Panc1 (cell line): ENCODE results near the gene NDUFV2. TPM values are rescaled to one million over a fixed set of nuclear protein-coding genes. Genes with fewer than 3 reads are reported as not detected.

Experiments
- ATAC-seq: fragments of 200-7000 bp; cut with Tn5 transposase; 2 replicates; pipeline ENCODE4 v1.9.1; 2020; ENCODE audit warnings: mild to moderate bottlenecking, moderate library complexity
- BruUV-seq: library from RNA; stranded (reverse); fragments of 400-500 nt; replicated peaks from 2 replicates; lab custom pipeline; 2021; lab: Mats Ljungman, UMichigan
- CTCF ChIA-PET: fragments of 300-600 bp; sonication (Branson Sonifier 250); formaldehyde crosslinking; loops from one replicate; lab custom pipeline; 2022; ENCODE audit warnings: antibody characterized with exemption; lab: Charles Lee
- POLR2A ChIA-PET: fragments of 300-600 bp; sonication (Branson Sonifier 250); formaldehyde crosslinking; loops from one replicate; lab custom pipeline; 2022; ENCODE audit warnings: antibody characterized with exemption; lab: Charles Lee
- DNase-seq: peaks from one replicate; pipeline ENCODE4 v3.0.0-alpha.2; 2010; ENCODE audit warnings: low read depth, low spot score
- H3K27ac ChIP-seq: 2 replicates; pipeline ENCODE4 v1.5.1; 2011; ENCODE audit warnings: mild to moderate bottlenecking, low read length, inconsistent platforms
- H3K27me3 ChIP-seq: fragments of 200-500 bp; sonication (Bioruptor generic); 2 replicates; pipeline ENCODE4 v1.6.0; 2014; ENCODE audit warnings: low read length, inconsistent platforms; ENCODE audit not compliant: control insufficient read depth, insufficient read depth
- H3K36me3 ChIP-seq: fragments of 200-500 bp; sonication (Bioruptor generic); 2 replicates; pipeline ENCODE4 v1.5.1; 2014; ENCODE audit warnings: inconsistent platforms, mild to moderate bottlenecking, low read length, moderate library complexity; ENCODE audit not compliant: control insufficient read depth, insufficient read depth
- H3K4me1 ChIP-seq: 2 replicates; pipeline ENCODE4 v1.5.1; 2011; ENCODE audit warnings: inconsistent platforms, mild to moderate bottlenecking, low read length, moderate library complexity; ENCODE audit not compliant: control insufficient read depth, insufficient read depth
- H3K4me3 ChIP-seq, 2 experiments: 2 replicates each; pipeline ENCODE4 v1.5.1; 2011 to 2012; ENCODE audit warnings: low read depth in 2 of 2, low read length in 2 of 2, mild to moderate bottlenecking in 2 of 2, inconsistent platforms in 1 of 2, moderate library complexity in 1 of 2
- H3K9me3 ChIP-seq: fragments of 200-500 bp; sonication (Bioruptor generic); 2 replicates; pipeline ENCODE4 v1.5.1; 2014; ENCODE audit warnings: low read depth, mild to moderate bottlenecking, inconsistent platforms, low read length, moderate library complexity; ENCODE audit not compliant: control insufficient read depth, insufficient read depth
- CTCF ChIP-seq: fragments of 450-650 bp; IDR thresholded peaks from 2 replicates; pipeline ENCODE4 v1.5.1; 2017; ENCODE audit warnings: mild to moderate bottlenecking
- POLR2AphosphoS5 ChIP-seq: IDR thresholded peaks from 2 replicates; pipeline ENCODE4 v1.6.1; 2012; ENCODE audit warnings: mild to moderate bottlenecking, low read depth, low read length, moderate library complexity
- REST ChIP-seq, 2 experiments: IDR thresholded peaks; 2 replicates each; pipeline ENCODE4 v1.6.1; 2011 to 2012; ENCODE audit warnings: low read depth in 2 of 2, control low read depth in 1 of 2, low read length in 1 of 2, mild to moderate bottlenecking in 1 of 2, moderate library complexity in 1 of 2; ENCODE audit not compliant: insufficient read depth in 1 of 2
- SIN3A ChIP-seq: IDR thresholded peaks from 2 replicates; pipeline ENCODE4 v1.6.1; 2012; ENCODE audit warnings: low read depth, mild to moderate bottlenecking, low read length, moderate library complexity, borderline replicate concordance; ENCODE audit not compliant: insufficient read depth
- TCF7L2 ChIP-seq: IDR thresholded peaks from 2 replicates; pipeline ENCODE4 v1.6.1; 2011; ENCODE audit warnings: mild to moderate bottlenecking, low read depth, low read length, inconsistent platforms
- in situ Hi-C: cut with HindIII; loops from 2 replicates; pipeline ENCODE4 v1.10.0; 2016; ENCODE audit warnings: low sequenced_read_pairs, low pct_unique_long_range_greater_than_20kb
- intact Hi-C: fragments of 100-400 bp; cut with micrococcal nuclease; formaldehyde crosslinking; loops from one replicate; pipeline ENCODE4 v1.10.0; 2022; ENCODE audit not compliant: unreplicated experiment
- total RNA-seq: library from RNA; stranded (reverse); gene quantifications from one replicate; pipeline ENCODE4 v1.2.1, GENCODE V29; 2021; ENCODE audit not compliant: unreplicated experiment

NDUFV2 gene
- total RNA-seq, 1 experiment from 2014 or later, result 157 TPM

GRCh38 chr18:9079818-9080528 lies 22.5 kb upstream of the NDUFV2 start:
- BruUV-seq, result no TSS peak
- no peaks in the 10 kb centered on the region for H3K27me3 ChIP-seq
- no peak overlapping the region for H3K4me3 ChIP-seq
- no peaks in the 10 kb centered on the region for H3K36me3 ChIP-seq
- DNase-seq (no peak), ATAC-seq (0 out of 2 replicates have a peak, but pooled peaks have one; percentile 48)
- no peak overlapping the region for H3K27ac ChIP-seq
- no peaks in the 10 kb centered on the region for H3K9me3 ChIP-seq
- H3K4me1 ChIP-seq, result no peaks in the 10 kb centered on the region
- intact Hi-C loops, result no loop called here
- ChIA-PET POLR2A (no interaction called here), CTCF (no interaction called here)
- TF ChIP-seq POLR2AphosphoS5, result no peak
- no peak for TF ChIP-seq CTCF
- no peak for TF ChIP-seq TCF7L2
- TF ChIP-seq REST (IDR thresholded peaks at IDR 0.05; ENCODE audit: insufficient read depth in 1 of 2, low read depth in 2 of 2, low read length in 1 of 2), result no peak
- no peak for TF ChIP-seq SIN3A
- in situ Hi-C loops, result no loop called here

- TF ChIP-seq REST (IDR thresholded peaks at IDR 0.05; ENCODE audit: insufficient read depth in 1 of 2, low read depth in 2 of 2, low read length in 1 of 2), result no peak
- no peak for TF ChIP-seq CTCF
- TF ChIP-seq TCF7L2, result no peak
- TF ChIP-seq POLR2AphosphoS5, result no peak
- no peak for TF ChIP-seq SIN3A
- DNase-seq (no peak), ATAC-seq (no peak)
- Histone ChIP-seq H3K36me3 (no peaks in the 10 kb centered on the region), H3K27ac (no peak overlapping the region), H3K27me3 (no peaks in the 10 kb centered on the region), H3K4me1 (no peaks in the 10 kb centered on the region), H3K4me3 (no peak overlapping the region), H3K9me3 (no peaks in the 10 kb centered on the region)
- ChIA-PET POLR2A (interaction anchor here (0.7 kb wide), 1 partner anchor 274 kb away, joined by 3 read pairs; no protein-coding TSS in a partner anchor), CTCF (no interaction called here)
- intact Hi-C loops, result no loop called here
- BruUV-seq, result no TSS peak
- in situ Hi-C loops, result no loop called here
Measured at GRCh38 chr18:9081940-9082339, 20.6 kb upstream of the NDUFV2 start.
